ENCODE data around the gene KIF1B.
"Not testable (repeated sequence)": the region's sequence is repeated elsewhere in the genome, so short reads cannot be mapped to it uniquely, and the experiment has no call there.

DNA sequence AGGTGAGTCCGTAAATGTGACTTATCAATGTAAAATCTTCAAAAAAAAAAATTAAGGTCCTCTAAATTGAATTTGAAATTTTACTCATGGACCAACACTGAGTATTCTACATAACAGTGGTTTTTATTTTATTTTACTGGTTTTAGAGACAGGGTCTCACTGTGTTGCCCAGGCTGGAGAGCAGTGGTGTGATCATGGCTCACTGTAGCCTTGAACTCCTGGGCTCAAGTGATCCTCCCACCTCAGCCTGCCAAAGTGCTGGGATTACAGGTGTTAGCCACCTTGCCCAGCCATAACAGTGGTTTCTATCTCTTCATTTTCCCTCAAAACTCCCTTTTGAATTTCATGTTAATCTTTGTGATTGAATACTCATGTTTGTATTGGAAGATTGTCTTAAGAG lies 205.6 kb downstream of the KIF1B start:
- TF ChIP-seq POLR2A (IDR thresholded peaks at IDR 0.05) = not testable (repeated sequence)
- TF ChIP-seq, protein P1, sequence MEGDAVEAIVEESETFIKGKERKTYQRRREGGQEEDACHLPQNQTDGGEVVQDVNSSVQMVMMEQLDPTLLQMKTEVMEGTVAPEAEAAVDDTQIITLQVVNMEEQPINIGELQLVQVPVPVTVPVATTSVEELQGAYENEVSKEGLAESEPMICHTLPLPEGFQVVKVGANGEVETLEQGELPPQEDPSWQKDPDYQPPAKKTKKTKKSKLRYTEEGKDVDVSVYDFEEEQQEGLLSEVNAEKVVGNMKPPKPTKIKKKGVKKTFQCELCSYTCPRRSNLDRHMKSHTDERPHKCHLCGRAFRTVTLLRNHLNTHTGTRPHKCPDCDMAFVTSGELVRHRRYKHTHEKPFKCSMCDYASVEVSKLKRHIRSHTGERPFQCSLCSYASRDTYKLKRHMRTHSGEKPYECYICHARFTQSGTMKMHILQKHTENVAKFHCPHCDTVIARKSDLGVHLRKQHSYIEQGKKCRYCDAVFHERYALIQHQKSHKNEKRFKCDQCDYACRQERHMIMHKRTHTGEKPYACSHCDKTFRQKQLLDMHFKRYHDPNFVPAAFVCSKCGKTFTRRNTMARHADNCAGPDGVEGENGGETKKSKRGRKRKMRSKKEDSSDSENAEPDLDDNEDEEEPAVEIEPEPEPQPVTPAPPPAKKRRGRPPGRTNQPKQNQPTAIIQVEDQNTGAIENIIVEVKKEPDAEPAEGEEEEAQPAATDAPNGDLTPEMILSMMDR (IDR thresholded peaks at IDR 0.05) = not testable (repeated sequence)

Measured in right lobe of liver (tissue), 4 donors.